ENCODE data around the gene GALNT7. TPM values are rescaled to one million over a fixed set of nuclear protein-coding genes. Genes with fewer than 3 reads are reported as not detected.

GALNT7 gene
- polyA plus RNA-seq, 3 donors, result 4.7 to 11.8 (median 6.3) TPM

DNA sequence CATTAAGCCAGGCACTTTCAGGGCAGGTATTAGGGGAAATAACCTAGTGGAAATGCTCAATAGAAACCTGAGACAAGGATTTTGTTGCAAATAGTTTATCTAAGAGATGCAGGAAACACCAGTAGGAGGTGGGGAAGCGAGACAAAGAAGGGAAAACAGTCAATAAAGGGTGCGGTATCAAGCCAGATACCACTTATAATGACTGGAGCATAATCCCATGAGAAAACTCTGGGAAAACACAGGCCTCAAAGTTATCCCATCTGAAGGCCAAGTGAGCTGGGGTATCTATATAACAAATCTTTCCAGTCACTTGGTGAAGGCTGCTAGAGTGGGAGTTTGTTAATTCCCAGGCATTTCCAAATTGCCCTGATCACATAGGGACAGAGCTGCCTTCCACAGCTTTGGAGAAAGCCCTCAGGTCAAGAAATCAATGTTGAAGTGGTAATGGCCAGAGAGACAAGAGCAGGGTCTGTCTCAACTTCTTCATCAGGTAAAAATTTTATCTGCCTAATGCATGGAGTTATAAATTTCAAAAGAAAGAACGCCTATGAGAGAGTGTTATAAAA lies 175.3 kb downstream of the GALNT7 start:
- 74 to 83% (median 77%) methylated on average over 3 of the region's 3 CpGs for WGBS, 3 donors
- no peak overlapping the region for H3K27ac ChIP-seq (ENCODE audit: low read depth, low read length)

DNA sequence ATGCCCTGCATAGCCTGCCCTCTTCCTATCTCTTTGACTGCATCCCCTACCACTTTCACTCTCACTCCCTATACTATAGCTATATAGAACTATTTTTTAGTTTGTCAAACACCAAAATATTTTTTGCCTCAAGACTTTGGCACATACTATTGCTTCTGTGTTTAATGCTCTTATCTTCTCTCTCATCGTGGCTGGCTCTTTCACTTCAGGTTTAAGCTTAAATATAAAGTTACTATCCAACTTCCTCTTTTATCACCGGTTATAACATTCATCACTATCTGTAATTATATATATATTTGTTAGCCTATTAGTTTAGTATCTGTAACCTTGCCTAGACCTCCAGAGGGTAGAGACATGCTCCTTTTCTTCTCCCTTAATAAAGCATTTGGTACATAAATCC lies 177.0 kb downstream of the GALNT7 start:
- H3K27ac ChIP-seq (ENCODE audit: low read depth, low read length), result no peak overlapping the region
- WGBS, 3 donors, result 46 to 54% (median 51%) methylated on average over 2 of the region's 2 CpGs

GRCh38 chr4:173346074-173346473 lies 177.5 kb downstream of the GALNT7 start:
- no peak overlapping the region for H3K27ac ChIP-seq (ENCODE audit: low read depth, low read length)
- 46 to 87% (median 79%) methylated on average over 2 of the region's 2 CpGs for WGBS, 3 donors

DNA sequence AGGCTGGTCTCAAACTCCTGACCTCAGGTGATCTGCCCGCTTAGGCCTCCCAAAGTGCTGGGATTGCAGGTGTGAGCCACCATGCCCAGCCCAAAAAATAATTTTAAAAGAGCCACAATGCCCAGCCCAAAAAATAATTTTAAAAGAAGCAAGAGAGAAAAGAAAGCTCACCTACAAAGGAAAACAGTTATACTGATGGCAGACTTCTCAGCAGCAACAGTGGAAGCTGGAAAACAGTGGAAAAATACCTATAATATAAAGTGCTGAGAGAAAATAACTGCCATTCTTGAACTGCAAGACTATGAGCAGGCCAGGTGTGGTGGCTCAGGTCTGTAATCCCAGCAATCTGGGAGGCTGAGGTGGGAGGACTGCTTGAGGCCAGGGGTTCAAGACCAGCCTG lies 178.9 kb downstream of the GALNT7 start:
- WGBS, 3 donors, result 93 to 100% (median 95%) methylated on average over 1 of the region's 1 CpG
- H3K27ac ChIP-seq (ENCODE audit: low read depth, low read length), result no peak overlapping the region

GRCh38 chr4:173357939-173358338 lies 189.3 kb downstream of the GALNT7 start:
- WGBS, 3 donors, result 58 to 76% (median 75%) methylated on average over 2 of the region's 2 CpGs
- H3K27ac ChIP-seq (ENCODE audit: low read depth, low read length), result no peak overlapping the region

DNA sequence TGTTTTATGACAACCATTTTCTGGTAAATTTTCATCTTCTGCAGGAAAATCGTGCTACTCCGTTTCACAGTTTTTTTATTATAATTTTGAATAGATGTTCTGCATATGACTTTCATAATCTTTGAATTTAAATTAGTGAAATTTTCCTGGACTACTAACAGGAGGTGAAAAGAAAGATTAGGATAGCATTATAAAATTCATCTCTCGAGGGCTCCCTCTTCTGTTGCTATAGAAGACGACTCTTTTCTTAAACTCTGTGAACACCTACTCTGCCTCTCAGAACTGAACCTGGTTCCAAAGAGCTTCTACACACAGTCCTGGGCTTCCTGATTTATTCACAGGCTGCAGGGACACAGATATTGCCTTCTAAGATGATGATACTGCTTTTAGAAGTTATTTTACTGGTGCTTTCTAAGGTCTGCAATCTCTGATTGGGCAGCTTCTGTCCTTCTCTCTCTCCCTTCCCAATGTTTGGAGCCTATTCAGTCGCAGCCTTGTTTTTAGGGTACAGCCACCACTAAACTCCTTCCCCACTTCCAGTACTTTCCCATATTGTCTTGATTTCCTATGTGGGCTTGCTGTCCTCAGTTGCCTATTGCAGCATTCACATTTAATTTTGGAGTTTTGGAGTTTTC lies 192.1 kb downstream of the GALNT7 start:
- WGBS, 3 donors, result 49 to 58% (median 55%) methylated on average over 5 of the region's 5 CpGs
- no peak overlapping the region for H3K27ac ChIP-seq (ENCODE audit: low read depth, low read length)

DNA sequence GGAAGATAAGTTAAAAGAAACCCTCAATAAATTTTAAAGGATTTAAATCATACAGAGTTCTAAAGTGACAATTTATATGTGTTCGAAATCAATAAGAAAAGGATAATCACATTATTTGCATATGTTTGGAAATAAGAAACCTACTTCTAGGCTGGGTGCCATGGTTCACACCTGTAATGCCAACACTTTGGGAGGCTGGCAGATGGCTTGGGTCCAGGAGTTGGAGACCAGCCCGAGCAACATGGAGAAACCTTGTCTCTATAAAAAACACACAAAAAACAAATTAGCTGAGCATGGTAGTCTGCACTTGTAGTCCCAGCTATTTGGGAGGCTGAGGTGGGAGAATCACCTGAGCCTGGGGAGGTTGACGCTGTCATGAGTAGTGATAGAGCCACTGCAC lies 194.1 kb downstream of the GALNT7 start:
- H3K27ac ChIP-seq (ENCODE audit: low read depth, low read length), result no peak overlapping the region
- 62 to 93% (median 92%) methylated on average over 3 of the region's 3 CpGs for WGBS, 3 donors

DNA sequence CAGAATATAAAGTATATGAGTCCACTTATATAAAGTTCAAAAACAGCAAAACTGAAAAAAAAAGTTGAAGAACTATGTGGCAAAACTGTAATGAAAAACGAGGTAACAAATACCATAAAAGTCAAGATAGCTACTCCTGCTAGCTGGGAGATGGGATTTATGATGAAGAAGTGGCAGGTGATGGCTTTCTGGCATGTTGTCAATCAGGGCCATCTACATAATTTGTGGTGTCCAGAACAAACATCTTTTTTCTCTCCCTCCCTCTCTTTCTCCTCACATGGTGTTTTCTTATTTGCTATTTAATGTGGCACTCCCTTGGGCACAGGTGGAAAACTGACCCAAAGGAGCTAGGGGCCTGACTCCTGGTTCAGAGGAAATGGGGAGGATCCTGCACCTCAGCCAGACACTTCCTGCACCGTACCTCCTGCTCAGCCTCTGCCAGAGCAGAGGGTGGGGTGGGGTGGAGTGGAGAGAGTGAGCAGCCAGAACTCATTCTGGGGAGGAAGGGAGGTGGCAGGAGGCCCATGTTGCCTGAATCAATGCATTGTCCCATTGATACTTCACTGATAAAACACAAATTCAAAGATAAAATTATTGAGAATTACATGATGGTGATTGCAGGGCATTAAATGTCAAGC lies 196.9 kb downstream of the GALNT7 start:
- 22 to 47% (median 32%) methylated on average over 2 of the region's 2 CpGs for WGBS, 3 donors
- H3K27ac ChIP-seq (ENCODE audit: low read depth, low read length), result no peak overlapping the region

DNA sequence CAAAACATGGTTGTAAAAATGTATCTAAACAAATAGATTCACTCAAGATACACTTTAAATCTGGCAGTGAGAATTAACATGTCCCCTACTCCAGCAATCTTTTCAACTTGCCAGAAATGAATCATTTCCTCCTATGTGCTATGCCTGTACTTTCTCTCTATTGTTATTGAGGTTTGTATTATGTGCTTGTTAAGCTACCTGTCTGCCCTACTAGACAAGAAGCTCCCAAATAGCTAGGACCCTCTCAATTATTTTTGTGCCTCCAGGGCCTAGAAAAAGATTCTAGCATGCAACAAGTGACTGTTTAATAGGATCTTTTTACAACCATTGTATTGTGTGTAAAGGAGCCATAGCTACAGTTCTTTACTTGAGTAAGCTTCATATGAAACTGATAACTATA lies 198.7 kb downstream of the GALNT7 start:
- no peak overlapping the region for H3K27ac ChIP-seq (ENCODE audit: low read depth, low read length)

DNA sequence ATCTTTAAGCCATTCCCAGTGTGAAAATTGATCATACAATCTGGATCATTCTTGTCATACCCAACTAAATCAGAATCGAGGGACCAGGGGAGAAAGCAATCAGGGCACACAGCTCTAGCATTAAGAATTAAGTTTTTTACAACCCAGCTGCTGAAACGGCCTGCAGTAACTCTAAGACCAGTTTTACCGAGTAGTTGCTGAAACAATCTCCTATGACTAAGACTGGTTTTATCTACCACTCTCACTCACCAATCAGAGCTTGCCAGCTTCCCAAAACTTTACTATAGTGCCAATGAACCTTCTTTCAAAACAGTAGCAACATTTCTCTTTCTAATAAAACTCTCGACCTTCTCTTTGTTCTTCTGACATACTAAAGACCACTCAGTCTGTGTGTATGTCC lies 199.3 kb downstream of the GALNT7 start:
- 56 to 64% (median 61%) methylated on average over 4 of the region's 4 CpGs for WGBS, 3 donors

DNA sequence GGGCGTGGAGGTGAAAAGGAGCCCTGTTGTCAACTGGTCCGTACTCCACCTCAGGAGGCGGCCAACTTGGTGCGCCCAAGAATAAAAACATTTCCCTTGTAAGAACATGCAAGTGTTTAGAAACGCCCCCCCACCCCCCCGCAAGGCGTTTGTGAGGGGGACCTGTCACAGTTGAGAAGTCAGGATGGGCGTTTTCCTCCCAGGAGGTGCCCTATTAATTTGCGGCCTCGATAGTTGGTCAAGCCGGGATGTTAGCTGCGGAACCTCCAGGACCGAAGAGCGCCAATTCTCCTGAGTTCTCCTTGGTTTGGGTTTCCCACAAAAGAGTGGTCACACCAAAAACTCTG lies 201.5 kb downstream of the GALNT7 start:
- peak overlapping the region; percentile 86 for H3K27ac ChIP-seq (ENCODE audit: low read depth, low read length)
- WGBS, 3 donors, result 0% methylated on average over 14 of the region's 14 CpGs

More for the DNA sequence above, 199.3 kb downstream of the GALNT7 start:
- H3K27ac ChIP-seq (ENCODE audit: low read depth, low read length), result no peak overlapping the region

GRCh38 chr4:173370477-173371291 lies 202.1 kb downstream of the GALNT7 start, which contains the start of gene SAP30:
TSS of gene SAP30 (plus strand) at chr4:173370954. CDS start at chr4:173371183, 229 bp downstream.
- WGBS, 3 donors, result 0 to 1% (median 1%) methylated on average over 55 to 72 of the region's 72 CpGs
- H3K27ac ChIP-seq (ENCODE audit: low read depth, low read length), result peak within 1 kb of the TSS; percentile 86

DNA sequence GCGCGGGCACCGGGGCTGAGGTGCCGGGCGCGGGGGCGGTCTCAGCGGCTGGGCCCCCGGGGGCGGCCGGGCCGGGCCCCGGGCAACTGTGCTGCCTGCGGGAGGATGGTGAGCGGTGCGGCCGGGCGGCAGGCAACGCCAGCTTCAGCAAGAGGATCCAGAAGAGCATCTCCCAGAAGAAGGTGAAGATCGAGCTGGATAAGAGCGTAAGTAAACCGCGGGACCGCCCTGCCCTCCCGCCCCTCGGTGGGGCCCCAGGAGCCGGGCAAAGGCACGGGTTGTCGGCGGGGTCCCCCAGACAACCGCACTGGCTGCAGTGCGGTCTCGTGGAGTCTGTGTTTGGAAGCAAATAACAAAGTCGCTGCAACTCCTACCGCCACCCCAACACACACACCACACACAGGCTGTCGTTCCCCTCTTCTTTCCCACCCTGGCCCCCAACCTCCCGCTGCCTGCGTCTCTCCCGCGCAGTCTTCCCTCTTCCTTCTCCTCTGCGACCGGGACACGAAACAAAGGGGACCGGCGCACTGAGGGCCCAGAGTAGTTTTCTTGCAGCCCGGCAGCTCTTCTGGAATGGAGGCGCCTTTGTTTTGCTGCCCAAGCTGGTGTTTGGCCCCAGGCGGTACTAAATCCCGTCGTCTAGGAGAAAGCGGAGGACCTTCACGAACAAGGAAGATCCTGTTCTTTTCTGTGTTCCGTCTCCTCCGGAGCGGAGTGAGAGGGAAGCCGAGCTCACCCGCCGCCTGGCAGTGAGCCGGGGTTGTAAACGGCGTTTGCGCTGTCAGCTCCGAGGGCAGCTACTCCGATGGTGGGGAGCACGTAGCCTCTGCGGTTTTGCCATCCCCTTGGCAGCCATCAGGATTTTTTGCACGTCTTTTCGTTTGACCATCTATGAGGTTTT lies 202.9 kb downstream of the GALNT7 start:
- peak overlapping the region; percentile 19 for H3K27ac ChIP-seq (ENCODE audit: low read depth, low read length)
- WGBS, 3 donors, result 0% methylated on average over 60 to 68 of the region's 68 CpGs

Other genes starting within 250 kb of the GALNT7 start
- 100 to 1,000 TPM in 1 of 3 donors, 10 to 100 TPM in 2; 25.7 to 165 (median 52.8) TPM for gene HMGB2, start 165.5 kb downstream of the GALNT7 start, polyA plus RNA-seq
- gene SAP30, start 202.1 kb downstream of the GALNT7 start, polyA plus RNA-seq, result 10 to 100 TPM in 1 of 3 donors, 1 to 10 TPM in 2; 3.6 to 20.9 (median 8.5) TPM
- under 1 TPM; 0.07 to 0.67 (median 0.36) TPM for gene SCRG1, start 230.3 kb downstream of the GALNT7 start, polyA plus RNA-seq

Data from adipose tissue (tissue), 3 donors.